Astrocyte of the cerebellum (primary cell): ENCODE data around the gene CAMKK1.

Source experiments
- DNase-seq: peaks from one replicate; pipeline ENCODE4 v3.0.0-alpha.2; 2011; ENCODE audit warnings: low read depth
- H3K4me3 ChIP-seq: 2 replicates; pipeline ENCODE4 v1.5.1; 2011; ENCODE audit warnings: mild to moderate bottlenecking, low read depth, low read length, moderate library complexity
- in situ Hi-C: cut with HindIII; loops from 2 replicates; pipeline ENCODE4 v1.10.0; 2017; ENCODE audit warnings: low sequenced_read_pairs
- TF ChIP-seq, protein P1 (sequence below): IDR thresholded peaks from 2 replicates; pipeline ENCODE4 v1.5.1; 2012; ENCODE audit warnings: low read length, low read depth, moderate library complexity, mild to moderate bottlenecking; ENCODE audit errors: missing control alignments

CAMKK1 gene

DNA sequence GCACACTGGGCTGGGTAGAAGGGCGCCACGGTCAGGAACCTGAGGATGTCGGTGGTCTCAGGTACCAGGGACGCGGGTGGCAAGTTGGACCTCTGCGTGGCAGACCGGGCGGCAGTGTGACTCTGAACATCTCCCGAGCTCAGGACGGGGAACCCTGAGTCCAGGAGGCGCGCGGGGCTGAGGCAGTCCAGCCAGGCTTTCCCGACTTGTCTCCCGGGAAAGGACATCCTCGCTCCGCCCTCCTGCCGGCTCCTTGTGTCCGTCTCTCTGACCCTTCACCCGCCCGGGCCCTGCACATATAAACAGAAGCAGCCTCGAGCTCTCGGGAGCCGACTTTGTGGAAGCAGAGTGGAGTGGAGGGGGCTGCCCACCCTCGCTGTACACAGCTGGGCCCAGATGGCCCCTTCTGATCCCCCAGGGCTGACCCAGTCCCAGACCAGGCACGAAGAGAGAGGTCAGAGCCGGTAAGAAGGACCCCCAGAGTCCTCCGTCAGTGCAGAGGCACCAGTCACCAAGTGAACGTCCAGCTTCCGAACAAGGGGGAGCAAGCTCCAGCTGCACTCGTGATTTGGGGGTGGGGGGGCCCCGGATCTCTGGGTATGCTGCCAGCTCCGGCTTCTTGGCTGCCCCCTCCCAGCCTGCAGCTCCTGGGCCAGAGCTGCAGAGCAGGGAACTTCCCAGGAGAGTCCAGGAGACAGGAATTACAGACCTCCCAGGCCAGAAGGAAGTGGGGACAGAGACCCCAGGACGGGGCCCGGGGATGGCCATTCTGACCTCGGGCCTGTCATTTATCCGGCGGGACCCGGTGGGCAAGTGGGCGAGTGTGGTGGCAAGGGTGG, 31.9 kb upstream of the CAMKK1 start:
- TF ChIP-seq, protein P1, sequence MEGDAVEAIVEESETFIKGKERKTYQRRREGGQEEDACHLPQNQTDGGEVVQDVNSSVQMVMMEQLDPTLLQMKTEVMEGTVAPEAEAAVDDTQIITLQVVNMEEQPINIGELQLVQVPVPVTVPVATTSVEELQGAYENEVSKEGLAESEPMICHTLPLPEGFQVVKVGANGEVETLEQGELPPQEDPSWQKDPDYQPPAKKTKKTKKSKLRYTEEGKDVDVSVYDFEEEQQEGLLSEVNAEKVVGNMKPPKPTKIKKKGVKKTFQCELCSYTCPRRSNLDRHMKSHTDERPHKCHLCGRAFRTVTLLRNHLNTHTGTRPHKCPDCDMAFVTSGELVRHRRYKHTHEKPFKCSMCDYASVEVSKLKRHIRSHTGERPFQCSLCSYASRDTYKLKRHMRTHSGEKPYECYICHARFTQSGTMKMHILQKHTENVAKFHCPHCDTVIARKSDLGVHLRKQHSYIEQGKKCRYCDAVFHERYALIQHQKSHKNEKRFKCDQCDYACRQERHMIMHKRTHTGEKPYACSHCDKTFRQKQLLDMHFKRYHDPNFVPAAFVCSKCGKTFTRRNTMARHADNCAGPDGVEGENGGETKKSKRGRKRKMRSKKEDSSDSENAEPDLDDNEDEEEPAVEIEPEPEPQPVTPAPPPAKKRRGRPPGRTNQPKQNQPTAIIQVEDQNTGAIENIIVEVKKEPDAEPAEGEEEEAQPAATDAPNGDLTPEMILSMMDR = no peak
- no peak overlapping the region for H3K4me3 ChIP-seq
- in situ Hi-C loops = no loop called here
- no peak for DNase-seq

DNA sequence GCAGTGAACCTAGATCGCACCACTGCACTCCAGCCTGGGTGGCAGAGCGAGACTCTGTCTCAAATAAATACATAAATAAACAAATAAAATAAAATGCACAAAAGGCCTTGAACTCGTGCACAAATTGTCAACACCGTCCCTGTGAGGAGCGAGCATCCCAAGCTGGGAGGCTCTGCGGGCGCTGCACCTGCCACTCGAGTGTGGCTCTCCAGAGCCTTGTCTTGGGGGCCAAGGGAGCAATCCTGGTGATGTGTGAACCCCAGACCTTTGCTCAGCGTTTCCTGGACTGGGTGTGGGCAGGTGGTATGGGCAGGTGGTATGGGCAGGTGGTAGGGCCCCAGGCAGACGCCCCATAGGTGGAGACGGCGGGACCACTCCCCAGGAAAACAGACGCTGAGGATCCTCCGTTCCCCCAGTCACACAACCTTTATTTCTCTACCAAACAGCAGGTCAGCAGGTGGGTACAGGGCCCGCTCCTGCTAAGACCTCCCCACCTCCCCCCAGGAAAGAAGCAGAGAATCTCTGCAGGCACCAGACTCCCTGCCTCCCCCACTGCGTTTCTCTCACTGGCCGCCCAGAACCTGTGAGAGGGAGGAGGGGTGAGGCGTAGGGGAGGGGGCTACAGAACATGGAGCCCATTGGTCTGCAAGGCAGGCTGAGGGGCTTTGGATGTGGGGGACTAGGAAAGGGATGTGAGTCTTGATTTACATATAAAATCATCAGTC, 30.8 kb upstream of the CAMKK1 start:
- in situ Hi-C loops = no loop called here
- no peak for DNase-seq
- no peak overlapping the region for H3K4me3 ChIP-seq
- TF ChIP-seq, protein P1 = no peak

DNA sequence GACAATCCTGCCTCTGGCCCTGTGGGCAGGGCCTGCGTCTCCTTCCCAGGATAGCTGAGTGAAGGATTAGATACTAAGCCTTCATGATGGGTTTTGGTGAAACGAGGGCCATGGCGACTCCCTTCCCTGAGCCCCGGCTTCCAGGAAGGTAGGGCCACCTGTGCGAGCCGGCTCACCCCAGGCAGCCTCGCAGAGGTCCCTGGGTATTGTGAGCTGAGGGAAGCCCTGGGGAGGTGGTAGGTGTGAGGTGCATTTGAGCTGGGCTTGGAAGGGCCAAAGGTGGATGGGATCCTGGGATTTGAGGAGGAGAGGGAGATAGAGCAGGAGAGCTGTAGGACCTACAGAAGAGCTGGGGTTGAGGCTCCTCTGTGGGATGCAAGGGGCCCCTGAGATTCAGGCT, 29.9 kb upstream of the CAMKK1 start:
- H3K4me3 ChIP-seq = no peak overlapping the region
- DNase-seq = no peak
- TF ChIP-seq, protein P1 = no peak
- in situ Hi-C loops = no loop called here

DNA sequence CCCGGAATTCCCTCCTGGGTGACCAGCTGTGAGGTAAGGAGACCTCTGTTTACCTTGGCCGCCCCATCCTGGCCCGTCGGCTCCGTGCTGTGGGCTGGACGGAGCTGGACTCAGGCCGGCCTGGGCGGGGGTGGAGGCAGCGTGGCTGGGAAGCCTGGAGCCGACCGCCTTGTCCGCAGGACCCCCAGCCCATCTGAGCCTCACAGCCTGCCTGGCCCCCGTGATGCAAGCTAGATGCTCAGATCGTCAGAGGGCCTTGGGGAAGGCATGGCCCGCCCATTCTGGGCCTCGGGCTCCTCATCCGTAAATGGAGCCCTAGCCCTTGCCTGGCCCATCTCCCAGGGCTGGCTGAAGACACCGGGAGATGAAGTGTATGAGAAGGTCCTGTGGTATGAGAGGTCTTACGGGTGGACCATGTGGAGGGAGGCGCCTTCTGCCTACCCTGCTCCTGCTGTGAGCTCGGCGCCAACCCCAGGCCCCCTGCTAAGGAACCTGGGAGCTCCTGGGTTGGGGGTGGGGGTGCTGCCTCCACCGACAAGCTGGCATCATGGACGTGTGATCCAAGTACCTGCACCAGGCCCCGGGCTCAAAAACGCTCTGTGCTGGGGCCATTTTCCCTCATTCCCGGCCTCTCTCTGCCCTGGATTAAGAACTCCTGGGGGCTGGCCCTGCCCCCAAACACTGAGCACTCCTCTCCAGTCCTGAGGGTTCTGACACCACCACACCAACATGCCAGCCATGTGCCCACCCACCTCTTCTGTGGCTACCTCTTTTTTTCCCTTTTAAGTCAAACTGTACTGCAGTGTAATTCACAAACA, 28.9 kb upstream of the CAMKK1 start:
- no peak overlapping the region for H3K4me3 ChIP-seq
- TF ChIP-seq, protein P1 = no peak
- DNase-seq = no peak
- in situ Hi-C loops = no loop called here

DNA sequence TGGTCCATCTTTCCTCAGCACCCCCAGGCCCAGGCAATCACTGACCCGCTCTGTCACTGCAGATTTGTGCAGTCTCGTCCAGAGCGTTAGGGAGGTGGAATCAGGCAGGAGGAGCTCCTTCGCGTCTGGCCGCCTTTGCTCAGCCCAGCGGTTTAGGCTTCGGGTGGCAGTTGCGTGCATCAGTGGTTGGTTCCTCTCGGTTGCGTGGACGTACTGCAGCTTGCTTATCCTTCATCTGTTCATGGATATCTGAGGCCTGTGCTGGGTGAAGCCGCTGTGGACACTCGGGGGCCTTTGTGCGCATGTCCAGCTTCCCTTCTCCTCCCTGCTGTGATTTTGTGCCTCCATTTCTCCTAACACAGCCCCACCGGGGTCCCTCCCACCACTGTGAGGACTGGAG, 28.2 kb upstream of the CAMKK1 start:
- no peak overlapping the region for H3K4me3 ChIP-seq
- in situ Hi-C loops = no loop called here
- TF ChIP-seq, protein P1 = no peak
- DNase-seq = no peak

DNA sequence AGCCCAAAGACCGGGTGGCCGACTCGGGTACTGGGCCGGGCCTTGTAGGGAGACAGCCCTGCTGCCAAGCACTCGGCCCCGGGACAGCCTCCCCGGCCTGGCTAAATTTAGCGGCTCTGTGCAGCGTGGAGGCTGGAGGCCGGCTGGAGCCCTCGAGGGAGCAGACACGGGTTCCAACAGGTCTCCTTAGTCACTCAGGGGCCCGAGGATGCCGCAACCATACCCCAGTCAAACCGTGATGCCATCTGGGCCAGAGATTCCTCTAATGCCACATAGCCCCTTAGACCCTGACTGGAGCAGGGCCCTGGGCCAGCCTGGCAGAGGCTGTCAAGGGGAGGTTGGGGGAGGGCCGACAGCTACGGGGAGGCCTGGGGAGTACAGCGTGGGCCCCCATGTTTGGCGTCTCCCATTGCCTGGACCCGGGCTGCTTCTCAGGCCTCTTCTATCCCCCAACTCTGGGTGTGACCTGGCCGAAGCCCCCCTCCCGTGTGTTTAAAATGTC, 26.3 kb upstream of the CAMKK1 start:
- DNase-seq = no peak
- TF ChIP-seq, protein P1 = no peak
- no peak overlapping the region for H3K4me3 ChIP-seq
- in situ Hi-C loops = no loop called here
